Occipital lobe (tissue), 3 donors: ENCODE results near the gene CDX2. TPM values are rescaled to one million over a fixed set of nuclear protein-coding genes. Genes with fewer than 3 reads are reported as not detected.

Experiments used
- DNase-seq: peaks from one replicate; lab custom pipeline; 2025; lab: John Stamatoyannopoulos, UW
- small RNA-seq: library from RNA; depleted of rRNA; stranded (forward); fragments of <200 nt; gene quantifications from one replicate; pipeline ENCODE3, GENCODE V24; 2014
- total RNA-seq: library from RNA; depleted of rRNA; stranded (reverse); fragments of >200 nt; gene quantifications from one replicate; pipeline ENCODE4 v1.2.3, GENCODE V29; 2014

Gene CDX2
- total RNA-seq, 1 donor from 2014 or later: not detected

- DNase-seq: no peak
Measured at GRCh38 chr13:27918041-27918917, 50.8 kb downstream of the CDX2 start.

DNA sequence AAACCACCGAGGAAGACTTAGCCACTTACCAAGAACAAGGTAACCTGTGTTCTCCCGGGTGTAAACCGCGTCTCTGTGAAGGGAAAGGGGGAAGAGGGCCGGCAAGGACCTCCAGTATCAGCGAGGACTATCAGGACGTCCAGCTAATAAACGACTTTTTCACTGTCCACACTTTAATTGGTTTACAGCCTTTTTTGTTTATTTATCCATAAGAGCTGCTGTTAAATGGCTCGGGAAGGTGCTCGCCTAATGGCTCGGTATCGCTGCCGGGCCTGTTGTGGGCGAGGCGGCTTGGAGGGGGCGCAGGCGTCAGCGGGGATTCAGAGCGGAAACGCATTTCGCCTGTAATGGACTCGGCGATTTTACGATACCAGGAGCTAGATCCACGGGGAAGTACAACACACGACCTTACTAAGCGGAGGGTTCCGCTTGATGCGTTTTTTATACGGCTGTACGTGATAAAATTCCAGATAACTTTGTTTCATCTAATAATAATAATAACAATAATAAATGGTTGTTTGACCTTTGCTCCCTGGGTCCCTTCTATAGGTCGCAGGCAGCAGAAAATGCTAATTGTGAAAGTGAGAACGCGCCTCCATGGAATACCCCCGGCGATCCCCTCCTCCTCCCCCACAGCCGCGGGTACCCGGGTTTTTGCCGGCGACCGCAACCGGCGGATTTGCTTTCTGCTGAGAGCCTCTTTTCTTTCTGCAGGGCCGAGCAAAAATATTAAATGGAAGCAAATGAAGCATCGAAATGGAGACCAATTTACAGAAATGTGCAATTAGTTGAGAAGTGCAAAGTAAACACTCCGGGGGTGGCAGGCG lies 51.8 kb downstream of the CDX2 start:
- no peak for DNase-seq

- DNase-seq: no peak
Measured at GRCh38 chr13:27915301-27916207, 53.6 kb downstream of the CDX2 start.

DNA sequence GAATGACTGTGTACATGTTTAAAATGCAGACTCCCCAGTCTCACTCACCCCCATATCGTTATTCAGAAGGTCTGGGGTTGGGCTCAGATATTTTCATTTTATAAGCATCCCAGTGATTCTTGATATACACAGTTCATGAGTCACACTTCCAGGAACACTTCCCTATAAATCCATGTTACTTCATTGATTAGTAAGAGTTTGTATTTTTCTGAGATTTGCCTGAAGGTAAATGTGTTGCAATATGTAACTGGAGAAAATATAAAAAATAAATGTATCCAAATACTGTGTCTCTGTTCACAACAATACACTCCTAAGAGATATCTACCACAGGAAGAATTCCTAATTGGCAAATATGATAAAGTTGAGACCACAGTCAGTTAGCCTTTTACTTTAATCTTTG lies 56.0 kb downstream of the CDX2 start:
- DNase-seq: no peak

- DNase-seq: no peak
Measured at GRCh38 chr13:27911521-27911920, 57.6 kb downstream of the CDX2 start.

Small RNAs within 50 kb of the gene (small RNA-seq; reads per million reads assigned to genes)
- gene ATP5F1EP2: not detected
- not detected for gene RN7SL272P

Other genes starting within 250 kb of the CDX2 start
- gene GSX1, start 176.8 kb downstream of the CDX2 start, total RNA-seq: not detected
- gene PDX1, start 49.3 kb downstream of the CDX2 start, total RNA-seq: not detected
- gene URAD, start 19.4 kb upstream of the CDX2 start, total RNA-seq: not detected
- 3.1 TPM for gene FLT3, start 131.3 kb upstream of the CDX2 start, total RNA-seq
- gene PAN3, start 169.2 kb upstream of the CDX2 start, total RNA-seq: 50.2 TPM